Brain microvascular endothelial cell (primary cell): ENCODE measurements around the gene ANO9.
"Not testable (repeated sequence)": the region's sequence is repeated elsewhere in the genome, so short reads cannot be mapped to it uniquely, and the experiment has no call there.

Source experiments
- DNase-seq: peaks from one replicate; pipeline ENCODE4 v3.0.0-alpha.2; 2020
- H3K27ac ChIP-seq: fragments of 250-450 bp; sonication (Bioruptor Pico); 2 replicates; pipeline ENCODE4 v1.5.1; 2020; ENCODE audit warnings: mild to moderate bottlenecking, moderate library complexity
- H3K27me3 ChIP-seq: fragments of 250-450 bp; sonication (Bioruptor Pico); replicated peaks from 2 replicates; pipeline ENCODE4 v1.5.1; 2020; ENCODE audit warnings: mild to moderate bottlenecking
- H3K36me3 ChIP-seq: fragments of 250-450 bp; sonication (Bioruptor Pico); replicated peaks from 2 replicates; pipeline ENCODE4 v1.5.1; 2020; ENCODE audit warnings: mild to moderate bottlenecking
- H3K4me3 ChIP-seq: 2 replicates; pipeline ENCODE4 v1.5.1; 2011; ENCODE audit warnings: low read depth, mild to moderate bottlenecking, control low read depth, low read length, moderate library complexity
- CTCF ChIP-seq: IDR thresholded peaks from 2 replicates; pipeline ENCODE4 v1.5.1; 2011; ENCODE audit warnings: low read depth, mild to moderate bottlenecking, moderate library complexity, low read length, control low read depth, inconsistent platforms; ENCODE audit errors: missing control alignments
- in situ Hi-C: cut with HindIII; loops from 2 replicates; pipeline ENCODE4 v1.10.0; 2017; ENCODE audit warnings: low sequenced_read_pairs, low pct_ligation_motif_present

The ANO9 gene

DNA sequence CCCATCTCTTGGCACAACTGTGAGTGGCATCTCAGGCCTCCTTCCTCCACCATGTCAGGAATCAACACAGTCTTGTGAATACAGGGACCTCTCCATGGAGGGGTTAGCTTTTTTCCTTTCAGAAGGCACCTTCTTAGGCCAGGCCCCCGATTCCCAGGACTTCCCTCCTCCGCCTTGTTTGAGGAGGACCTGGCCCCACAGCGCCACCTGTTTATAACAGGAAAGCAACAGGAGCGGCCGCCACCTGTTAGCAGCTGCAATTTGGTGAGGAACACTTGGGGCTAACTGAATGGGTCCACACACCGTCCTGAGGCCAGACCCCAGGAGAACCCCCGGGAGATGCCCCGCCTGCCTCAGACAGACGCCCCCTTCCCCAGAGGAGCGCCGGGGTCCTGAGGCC is 51.6 kb downstream of the ANO9 start:
- no peak overlapping the region for H3K27ac ChIP-seq

DNA sequence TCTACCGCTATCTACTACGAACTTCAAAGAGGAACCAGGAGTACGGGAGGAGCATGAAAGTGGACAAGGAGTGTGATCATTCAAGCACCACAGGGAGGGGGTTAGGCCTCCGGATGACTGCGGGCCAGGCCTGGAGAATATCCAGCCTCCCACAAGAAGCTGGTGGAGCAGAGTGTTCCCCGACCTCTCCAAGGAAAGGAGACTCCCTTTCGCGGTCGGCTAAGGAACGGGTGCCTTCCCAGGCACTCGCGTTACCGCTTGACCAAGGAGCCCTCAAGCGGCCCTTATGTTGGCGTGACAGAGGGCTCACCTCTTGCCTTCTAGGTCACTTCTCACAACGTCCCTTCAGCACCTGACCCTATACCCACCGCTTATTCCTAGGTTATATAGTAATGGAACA is 52.4 kb downstream of the ANO9 start:
- H3K27ac ChIP-seq, H3K4me3 ChIP-seq, H3K27me3 ChIP-seq, H3K36me3 ChIP-seq, in situ Hi-C loops, DNase-seq: not testable (repeated sequence)

More for the DNA sequence above, 51.6 kb downstream of the ANO9 start:
- Histone ChIP-seq H3K27me3 (no peaks in the 10 kb centered on the region), H3K36me3 (no peaks in the 10 kb centered on the region), H3K4me3 (no peak overlapping the region)
- TF ChIP-seq CTCF: no peak
- in situ Hi-C loops: no loop called here
- no peak for DNase-seq

DNA sequence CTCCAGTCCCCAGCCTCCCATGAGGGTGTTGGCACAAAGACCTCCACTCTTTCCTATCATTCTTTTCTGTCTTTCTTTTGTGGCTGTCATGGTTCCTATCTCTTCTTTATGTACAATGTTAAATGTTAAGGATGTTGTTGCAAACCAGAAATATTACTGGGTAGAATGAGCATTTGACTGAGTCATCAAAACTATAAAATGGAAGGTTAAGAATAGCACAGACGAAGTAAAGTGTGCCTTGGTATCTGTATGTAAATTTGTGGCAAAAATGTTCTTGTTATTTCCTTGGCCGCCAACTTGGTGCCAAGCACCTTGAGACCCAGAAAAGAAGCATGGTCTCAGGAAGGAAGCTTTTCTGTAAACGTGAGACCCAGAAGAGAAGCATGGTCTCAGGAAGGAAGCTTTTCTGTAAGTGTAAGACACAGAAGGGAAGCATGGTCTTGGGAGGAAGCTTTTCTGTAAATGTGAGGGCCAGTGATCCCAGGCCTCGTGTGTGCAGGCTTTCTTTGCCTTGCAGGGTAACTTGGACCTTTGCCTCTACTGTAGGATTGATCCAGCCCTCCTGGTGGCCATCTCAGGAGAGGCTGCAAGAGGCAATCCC is 54.5 kb downstream of the ANO9 start:
- Histone ChIP-seq H3K27ac (no peak overlapping the region), H3K27me3 (no peaks in the 10 kb centered on the region), H3K36me3 (no peaks in the 10 kb centered on the region), H3K4me3 (no peak overlapping the region)
- TF ChIP-seq CTCF: peak; percentile 9
- DNase-seq: no peak
- in situ Hi-C loops: no loop called here

GRCh38 chr11:386483-386882 is 55.3 kb downstream of the ANO9 start:
- H3K4me3 ChIP-seq: no peak overlapping the region
- TF ChIP-seq CTCF: no peak
- in situ Hi-C loops: no loop called here
- DNase-seq: no peak
- no peaks in the 10 kb centered on the region for H3K36me3 ChIP-seq
- no peak overlapping the region for H3K27ac ChIP-seq
- no peaks in the 10 kb centered on the region for H3K27me3 ChIP-seq

DNA sequence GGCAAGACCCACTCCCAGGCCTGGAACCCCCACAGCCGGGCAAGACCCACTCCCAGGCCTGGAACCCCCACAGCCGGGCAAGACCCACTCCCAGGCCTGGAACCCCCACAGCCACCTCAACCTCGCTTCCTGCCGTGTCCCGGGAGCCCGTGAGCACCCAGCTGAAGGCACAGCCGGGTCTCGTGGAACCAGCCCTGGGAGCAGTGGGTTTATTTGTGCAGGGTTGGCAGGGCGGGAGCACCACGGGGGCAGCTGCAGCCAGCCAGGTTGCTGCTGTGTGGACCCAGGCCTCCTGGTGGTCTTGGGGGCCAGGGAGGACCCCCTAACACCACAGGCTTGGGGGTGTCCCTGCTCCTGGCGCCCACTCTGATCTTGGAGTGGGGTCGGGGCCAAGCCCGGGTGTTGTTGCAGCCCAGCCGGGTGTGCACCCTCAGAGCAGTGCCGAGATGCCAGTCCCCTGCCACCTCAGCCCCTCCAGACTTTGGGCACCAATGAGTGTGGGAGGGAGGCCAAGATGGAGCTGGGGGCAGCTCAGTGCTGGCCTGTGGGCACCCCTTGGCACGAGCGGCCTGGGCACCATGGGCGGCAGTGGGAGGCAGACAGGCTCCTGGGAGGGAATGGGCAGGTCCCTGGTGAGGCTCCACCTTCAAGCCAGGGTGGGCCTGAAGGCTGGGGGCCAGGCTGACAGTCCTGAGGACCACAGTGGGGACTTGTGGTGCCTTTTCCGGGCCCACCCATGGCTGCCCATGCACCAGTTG is 56.0 kb downstream of the ANO9 start:
- Histone ChIP-seq H3K27ac (no peak overlapping the region), H3K36me3 (no peaks in the 10 kb centered on the region), H3K4me3 (no peak overlapping the region), H3K27me3 (no peaks in the 10 kb centered on the region)
- TF ChIP-seq CTCF: no peak
- in situ Hi-C loops: no loop called here
- no peak for DNase-seq

GRCh38 chr11:384511-384910 is 57.3 kb downstream of the ANO9 start:
- Histone ChIP-seq H3K36me3 (no peaks in the 10 kb centered on the region), H3K27me3 (no peaks in the 10 kb centered on the region), H3K4me3 (no peak overlapping the region), H3K27ac (no peak overlapping the region)
- no peak for TF ChIP-seq CTCF
- in situ Hi-C loops: no loop called here
- no peak for DNase-seq
